A673 (cell line): Measurements from ENCODE around the gene KANSL1L.

Source experiments
- CTCF ChIP-seq: fragments of 300-800, 200-600 bp; sonication (generic); conservative IDR thresholded peaks from 2 replicates; pipeline ENCODE4 v1.5.1; 2017; ENCODE audit warnings: low read depth, mild to moderate bottlenecking, antibody characterized with exemption, low read length, moderate library complexity, mixed read lengths
- EZH2 ChIP-seq: fragments of 200-600 bp; sonication (generic); IDR thresholded peaks from 2 replicates; pipeline ENCODE4 v1.6.1; 2017; ENCODE audit warnings: borderline replicate concordance, low read depth, mild to moderate bottlenecking, mixed read lengths, antibody characterized with exemption, low read length; ENCODE audit not compliant: poor library complexity, severe bottlenecking

- no peak for TF ChIP-seq CTCF
- TF ChIP-seq EZH2, result no peak
Measured at GRCh38 chr2:210046851-210047500, 124.2 kb downstream of the KANSL1L start.
